WTC11 (cell line): ENCODE results near the gene SMURF1. TPM values are rescaled to one million over a fixed set of nuclear protein-coding genes. Genes with fewer than 3 reads are reported as not detected.

Experiments used
- ATAC-seq: fragments of 200-7000 bp; cut with Tn5 transposase; 2 replicates; pipeline ENCODE4 v1.10.0; 2021; ENCODE audit warnings: mild to moderate bottlenecking, moderate library complexity
- CTCF ChIA-PET: fragments of 300-600 bp; sonication (Branson Sonifier 250); formaldehyde crosslinking; loops from one replicate; lab custom pipeline; 2021; ENCODE audit warnings: antibody characterized with exemption; lab: Charles Lee
- POLR2A ChIA-PET: fragments of 350-600 bp; sonication (Branson Sonifier 250); formaldehyde crosslinking; loops from one replicate; lab custom pipeline; 2021; ENCODE audit warnings: antibody characterized with exemption; lab: Charles Lee
- DNase-seq: peaks from one replicate; pipeline ENCODE4 v3.0.0; 2021; ENCODE audit warnings: low spot score
- H3K27ac Mint-ChIP-seq: 2 replicates; pipeline ENCODE4 v1.8.0; 2021; ENCODE audit warnings: mixed read lengths
- H3K27me3 Mint-ChIP-seq: 2 replicates; pipeline ENCODE4 v1.8.0; 2021; ENCODE audit warnings: low read depth, mild to moderate bottlenecking, moderate library complexity, mixed read lengths
- H3K36me3 Mint-ChIP-seq: 2 replicates; pipeline ENCODE4 v1.8.0; 2021; ENCODE audit warnings: mixed read lengths
- H3K4me1 Mint-ChIP-seq: 2 replicates; pipeline ENCODE4 v1.8.0; 2022; ENCODE audit warnings: mixed read lengths
- H3K4me3 Mint-ChIP-seq: 2 replicates; pipeline ENCODE4 v1.8.0; 2021; ENCODE audit warnings: mild to moderate bottlenecking, moderate library complexity, mixed read lengths
- H3K9me3 Mint-ChIP-seq: 2 replicates; pipeline ENCODE4 v1.8.0; 2021; ENCODE audit warnings: mixed read lengths
- ATF1 ChIP-seq: sonication (generic); formaldehyde crosslinking; IDR thresholded peaks from 2 replicates; pipeline ENCODE4 v1.8.1; 2023; ENCODE audit warnings: mild to moderate bottlenecking, moderate library complexity, missing genetic modification reagents
- E2F4 ChIP-seq: sonication (generic); formaldehyde crosslinking; IDR thresholded peaks from 2 replicates; pipeline ENCODE4 v1.8.1; 2022; ENCODE audit warnings: low read depth, mild to moderate bottlenecking, moderate library complexity, missing genetic modification reagents, borderline replicate concordance
- E2F5 ChIP-seq: sonication (generic); formaldehyde crosslinking; IDR thresholded peaks from 2 replicates; pipeline ENCODE4 v1.8.1; 2022; ENCODE audit warnings: mild to moderate bottlenecking, moderate library complexity, missing genetic modification reagents
- EMX1 ChIP-seq: fragments of 250-450 bp; sonication (Bioruptor Pico); IDR thresholded peaks from 2 replicates; pipeline ENCODE4 v1.8.0; 2021; ENCODE audit warnings: mild to moderate bottlenecking
- GRHL2 ChIP-seq: fragments of 250-450 bp; sonication (Bioruptor Pico); IDR thresholded peaks from 2 replicates; pipeline ENCODE4 v1.8.0; 2022; ENCODE audit warnings: mild to moderate bottlenecking, moderate library complexity; ENCODE audit not compliant: insufficient replicate concordance, severe bottlenecking
- IRF2 ChIP-seq: sonication (generic); formaldehyde crosslinking; IDR thresholded peaks from 2 replicates; pipeline ENCODE4 v1.8.0; 2022; ENCODE audit warnings: low read depth, missing genetic modification reagents, borderline replicate concordance
- KAT7 ChIP-seq: sonication (generic); formaldehyde crosslinking; IDR thresholded peaks from 2 replicates; pipeline ENCODE4 v1.8.1; 2023; ENCODE audit warnings: missing genetic modification reagents, mild to moderate bottlenecking, borderline replicate concordance
- NFATC4 ChIP-seq: fragments of 250-450 bp; sonication (Bioruptor Pico); IDR thresholded peaks from 2 replicates; pipeline ENCODE4 v1.9.0; 2021; ENCODE audit warnings: mild to moderate bottlenecking
- NR3C1 ChIP-seq: sonication (generic); formaldehyde crosslinking; conservative IDR thresholded peaks from 2 replicates; pipeline ENCODE4 v1.8.1; 2023; ENCODE audit warnings: low read depth, mild to moderate bottlenecking, missing genetic modification reagents
- SMAD3 ChIP-seq: sonication (generic); formaldehyde crosslinking; IDR thresholded peaks from 2 replicates; pipeline ENCODE4 v1.8.0; 2022; ENCODE audit warnings: missing genetic modification reagents, mild to moderate bottlenecking, borderline replicate concordance
- TCF7 ChIP-seq: sonication (generic); formaldehyde crosslinking; IDR thresholded peaks from 2 replicates; pipeline ENCODE4 v1.8.0; 2022; ENCODE audit warnings: mild to moderate bottlenecking, low read depth, missing genetic modification reagents, moderate library complexity
- USF1 ChIP-seq: sonication (generic); formaldehyde crosslinking; IDR thresholded peaks from 2 replicates; pipeline ENCODE4 v1.8.0; 2022; ENCODE audit warnings: mild to moderate bottlenecking, missing genetic modification reagents
- USF2 ChIP-seq: sonication (generic); formaldehyde crosslinking; IDR thresholded peaks from 2 replicates; pipeline ENCODE4 v1.8.1; 2023; ENCODE audit warnings: mild to moderate bottlenecking, missing genetic modification reagents, moderate library complexity
- ZNF396 ChIP-seq: fragments of 250-450 bp; sonication (Bioruptor Pico); IDR thresholded peaks from 2 replicates; pipeline ENCODE4 v1.8.0; 2021; ENCODE audit warnings: mild to moderate bottlenecking, moderate library complexity, borderline replicate concordance
- ZNF671 ChIP-seq: fragments of 250-450 bp; sonication (Bioruptor Pico); IDR thresholded peaks from 2 replicates; pipeline ENCODE4 v1.8.0; 2021; ENCODE audit warnings: mild to moderate bottlenecking
- ZSCAN18 ChIP-seq: fragments of 250-450 bp; sonication (Bioruptor Pico); IDR thresholded peaks from 2 replicates; pipeline ENCODE4 v2.1.2; 2022; ENCODE audit warnings: mild to moderate bottlenecking, moderate library complexity
- total RNA-seq: library from RNA; stranded (reverse); gene quantifications from 3 replicates; pipeline ENCODE4 v1.2.3, GENCODE V29; 2021
- TF ChIP-seq, protein P1 (sequence below): sonication (generic); formaldehyde crosslinking; IDR thresholded peaks from 2 replicates; pipeline ENCODE4 v1.8.0; 2023; ENCODE audit warnings: missing genetic modification reagents
- TF ChIP-seq, protein P2 (sequence below): sonication (generic); formaldehyde crosslinking; IDR thresholded peaks from 2 replicates; pipeline ENCODE4 v1.8.1; 2023; ENCODE audit warnings: mild to moderate bottlenecking, moderate library complexity, missing genetic modification reagents
- TF ChIP-seq, protein P3 (sequence below): fragments of 250-450 bp; sonication (Bioruptor Pico); IDR thresholded peaks from 2 replicates; pipeline ENCODE4 v1.9.0; 2021; ENCODE audit warnings: mild to moderate bottlenecking
- TF ChIP-seq, protein P4 (sequence below): fragments of 250-450 bp; sonication (Bioruptor Pico); IDR thresholded peaks from 2 replicates; pipeline ENCODE4 v1.9.0; 2021; ENCODE audit warnings: mild to moderate bottlenecking

SMURF1 gene
- total RNA-seq, 1 experiment from 2014 or later = 23.2 TPM

GRCh38 chr7:99095698-99096097 lies 48.2 kb downstream of the SMURF1 start:
- no peaks in the 10 kb centered on the region for H3K27me3 Mint-ChIP-seq
- H3K36me3 Mint-ChIP-seq = peaks cover 2% of the 10 kb centered on the region; the same call in 1 of the 2 replicates
- H3K9me3 Mint-ChIP-seq = 0 out of 2 replicates have a peak, but pooled peaks cover 4% of the 10 kb centered on the region
- no peak for TF ChIP-seq USF2 (CRISPR knock-in tag)
- TF ChIP-seq USF1 = no peak
- TF ChIP-seq SMAD3 (CRISPR knock-in tag) = no peak
- TF ChIP-seq, protein P1, sequence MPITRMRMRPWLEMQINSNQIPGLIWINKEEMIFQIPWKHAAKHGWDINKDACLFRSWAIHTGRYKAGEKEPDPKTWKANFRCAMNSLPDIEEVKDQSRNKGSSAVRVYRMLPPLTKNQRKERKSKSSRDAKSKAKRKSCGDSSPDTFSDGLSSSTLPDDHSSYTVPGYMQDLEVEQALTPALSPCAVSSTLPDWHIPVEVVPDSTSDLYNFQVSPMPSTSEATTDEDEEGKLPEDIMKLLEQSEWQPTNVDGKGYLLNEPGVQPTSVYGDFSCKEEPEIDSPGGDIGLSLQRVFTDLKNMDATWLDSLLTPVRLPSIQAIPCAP (CRISPR knock-in tag) = no peak
- TF ChIP-seq, protein P2, sequence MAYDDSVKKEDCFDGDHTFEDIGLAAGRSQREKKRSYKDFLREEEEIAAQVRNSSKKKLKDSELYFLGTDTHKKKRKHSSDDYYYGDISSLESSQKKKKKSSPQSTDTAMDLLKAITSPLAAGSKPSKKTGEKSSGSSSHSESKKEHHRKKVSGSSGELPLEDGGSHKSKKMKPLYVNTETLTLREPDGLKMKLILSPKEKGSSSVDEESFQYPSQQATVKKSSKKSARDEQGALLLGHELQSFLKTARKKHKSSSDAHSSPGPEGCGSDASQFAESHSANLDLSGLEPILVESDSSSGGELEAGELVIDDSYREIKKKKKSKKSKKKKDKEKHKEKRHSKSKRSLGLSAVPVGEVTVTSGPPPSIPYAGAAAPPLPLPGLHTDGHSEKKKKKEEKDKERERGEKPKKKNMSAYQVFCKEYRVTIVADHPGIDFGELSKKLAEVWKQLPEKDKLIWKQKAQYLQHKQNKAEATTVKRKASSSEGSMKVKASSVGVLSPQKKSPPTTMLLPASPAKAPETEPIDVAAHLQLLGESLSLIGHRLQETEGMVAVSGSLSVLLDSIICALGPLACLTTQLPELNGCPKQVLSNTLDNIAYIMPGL (CRISPR knock-in tag) = no peak
- TF ChIP-seq ZNF396 = no peak
- CTCF ChIA-PET = no interaction called here
- no peak overlapping the region for H3K27ac Mint-ChIP-seq
- no peak overlapping the region for H3K4me3 Mint-ChIP-seq
- H3K4me1 Mint-ChIP-seq = peaks cover 45% of the 10 kb centered on the region
- ATAC-seq (no peak), DNase-seq (no peak)
- POLR2A ChIA-PET = no interaction called here

- POLR2A ChIA-PET = no interaction called here
- DNase-seq (no peak), ATAC-seq (no peak)
- 0 out of 2 replicates have a peak, but pooled peaks cover 4% of the 10 kb centered on the region for H3K9me3 Mint-ChIP-seq
- CTCF ChIA-PET = no interaction called here
- no peak overlapping the region for H3K27ac Mint-ChIP-seq
- no peak overlapping the region for H3K4me3 Mint-ChIP-seq
- H3K36me3 Mint-ChIP-seq = no peaks in the 10 kb centered on the region
- H3K4me1 Mint-ChIP-seq = peaks cover 39% of the 10 kb centered on the region
- H3K27me3 Mint-ChIP-seq = no peaks in the 10 kb centered on the region
- TF ChIP-seq KAT7 (no peak), TCF7 (CRISPR knock-in tag) (no peak), IRF2 (CRISPR knock-in tag) (no peak), ZNF671 (CRISPR knock-in tag) (no peak), ZSCAN18 (CRISPR knock-in tag) (no peak), EMX1 (CRISPR knock-in tag) (no peak), E2F4 (CRISPR knock-in tag) (no peak), NR3C1 (no peak), GRHL2 (CRISPR knock-in tag) (no peak), E2F5 (CRISPR knock-in tag) (no peak), ATF1 (no peak), NFATC4 (CRISPR knock-in tag) (no peak)
- TF ChIP-seq, protein P3, sequence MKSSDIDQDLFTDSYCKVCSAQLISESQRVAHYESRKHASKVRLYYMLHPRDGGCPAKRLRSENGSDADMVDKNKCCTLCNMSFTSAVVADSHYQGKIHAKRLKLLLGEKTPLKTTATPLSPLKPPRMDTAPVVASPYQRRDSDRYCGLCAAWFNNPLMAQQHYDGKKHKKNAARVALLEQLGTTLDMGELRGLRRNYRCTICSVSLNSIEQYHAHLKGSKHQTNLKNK = no peak
- TF ChIP-seq, protein P4, sequence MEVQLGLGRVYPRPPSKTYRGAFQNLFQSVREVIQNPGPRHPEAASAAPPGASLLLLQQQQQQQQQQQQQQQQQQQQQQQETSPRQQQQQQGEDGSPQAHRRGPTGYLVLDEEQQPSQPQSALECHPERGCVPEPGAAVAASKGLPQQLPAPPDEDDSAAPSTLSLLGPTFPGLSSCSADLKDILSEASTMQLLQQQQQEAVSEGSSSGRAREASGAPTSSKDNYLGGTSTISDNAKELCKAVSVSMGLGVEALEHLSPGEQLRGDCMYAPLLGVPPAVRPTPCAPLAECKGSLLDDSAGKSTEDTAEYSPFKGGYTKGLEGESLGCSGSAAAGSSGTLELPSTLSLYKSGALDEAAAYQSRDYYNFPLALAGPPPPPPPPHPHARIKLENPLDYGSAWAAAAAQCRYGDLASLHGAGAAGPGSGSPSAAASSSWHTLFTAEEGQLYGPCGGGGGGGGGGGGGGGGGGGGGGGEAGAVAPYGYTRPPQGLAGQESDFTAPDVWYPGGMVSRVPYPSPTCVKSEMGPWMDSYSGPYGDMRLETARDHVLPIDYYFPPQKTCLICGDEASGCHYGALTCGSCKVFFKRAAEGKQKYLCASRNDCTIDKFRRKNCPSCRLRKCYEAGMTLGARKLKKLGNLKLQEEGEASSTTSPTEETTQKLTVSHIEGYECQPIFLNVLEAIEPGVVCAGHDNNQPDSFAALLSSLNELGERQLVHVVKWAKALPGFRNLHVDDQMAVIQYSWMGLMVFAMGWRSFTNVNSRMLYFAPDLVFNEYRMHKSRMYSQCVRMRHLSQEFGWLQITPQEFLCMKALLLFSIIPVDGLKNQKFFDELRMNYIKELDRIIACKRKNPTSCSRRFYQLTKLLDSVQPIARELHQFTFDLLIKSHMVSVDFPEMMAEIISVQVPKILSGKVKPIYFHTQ (CRISPR knock-in tag) = no peak
These were observed 49.5 kb downstream of the SMURF1 start for GRCh38 chr7:99094401-99094800.
